ENCODE results near the gene TOMM70.
"Not testable (repeated sequence)": the region's sequence is repeated elsewhere in the genome, so short reads cannot be mapped to it uniquely, and the experiment has no call there.

TOMM70 gene

DNA sequence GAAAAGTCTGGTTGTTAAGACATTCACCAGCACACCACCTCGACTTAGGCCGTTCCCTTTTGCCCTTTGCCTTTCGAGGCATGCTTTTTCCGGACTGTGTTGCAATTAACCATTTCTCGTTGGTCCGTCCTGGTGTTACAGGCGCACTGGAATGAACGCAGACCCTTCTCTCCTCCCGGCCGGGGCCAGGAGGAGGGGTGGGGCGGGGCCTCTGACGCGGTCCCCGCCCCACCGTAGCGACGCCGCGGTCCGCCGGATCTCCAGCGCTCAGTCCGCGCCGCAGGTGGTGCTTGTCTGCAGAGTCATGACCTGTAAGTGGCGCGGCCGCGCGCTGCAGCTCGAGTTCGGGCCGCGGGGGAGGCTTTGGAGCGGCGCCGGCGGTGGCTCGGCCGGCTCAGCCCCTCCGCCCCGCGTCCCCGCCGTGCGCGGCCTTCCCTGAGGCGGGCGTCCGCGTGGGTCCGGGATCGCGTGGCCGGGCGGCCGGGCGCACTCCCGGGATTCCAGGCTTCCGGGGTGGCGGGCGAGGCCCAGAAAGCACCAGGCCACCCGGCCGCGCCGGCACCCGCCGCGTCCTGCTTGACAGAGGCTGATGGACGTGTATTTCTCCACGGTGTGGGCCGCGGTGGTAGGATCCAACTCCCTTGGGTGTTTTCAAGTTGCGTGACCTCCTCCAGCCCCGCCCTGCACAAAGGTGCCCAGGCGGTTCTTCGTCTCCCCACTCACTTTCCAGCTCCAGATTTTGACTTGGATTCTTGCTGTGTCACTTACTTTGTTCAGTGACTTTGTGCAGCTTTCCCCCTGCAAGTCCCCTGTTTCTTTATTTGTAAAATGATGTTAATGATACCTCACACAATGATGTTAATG, 66.2 kb downstream of the TOMM70 start, which contains the start of gene NIT2:
NIT2 (plus strand) TSS at position 270 of the 864 bp plus-strand sequence; CDS start at position 305, 35 bp downstream.
- H3K4me3 ChIP-seq (ENCODE audit: low read length), result peak within 1 kb of the TSS; percentile 90
- H3K9ac ChIP-seq (ENCODE audit: low read length), result peak within 1 kb of the TSS; percentile 86
- H3K27me3 ChIP-seq (replicated peaks; ENCODE audit: control insufficient read depth, insufficient read depth, low read length), result no peaks in the 10 kb centered on the region
- DNase-seq (ENCODE audit: low read depth), result peak; percentile 88
- H3K9me3 ChIP-seq (ENCODE audit: control insufficient read depth, low read length), result no peaks in the 10 kb centered on the region
- H3K36me3 ChIP-seq (ENCODE audit: control insufficient read depth, insufficient read depth, low read length, severe bottlenecking), result peaks cover 10% of the 10 kb centered on the region
- peaks cover 16% of the 10 kb centered on the region for H3K4me1 ChIP-seq (ENCODE audit: control insufficient read depth, insufficient read depth, low read length)

- peak overlapping the region; percentile 90 for H3K4me3 ChIP-seq (ENCODE audit: low read length)
- H3K9me3 ChIP-seq (ENCODE audit: control insufficient read depth, low read length), result no peaks in the 10 kb centered on the region
- H3K9ac ChIP-seq (ENCODE audit: low read length), result peak overlapping the region; percentile 86
- no peak for DNase-seq (ENCODE audit: low read depth)
- peaks cover 16% of the 10 kb centered on the region for H3K4me1 ChIP-seq (ENCODE audit: control insufficient read depth, insufficient read depth, low read length)
- no peaks in the 10 kb centered on the region for H3K27me3 ChIP-seq (replicated peaks; ENCODE audit: control insufficient read depth, insufficient read depth, low read length)
- H3K36me3 ChIP-seq (ENCODE audit: control insufficient read depth, insufficient read depth, low read length, severe bottlenecking), result peaks cover 3% of the 10 kb centered on the region
Measured at GRCh38 chr3:100333970-100334487, 66.9 kb downstream of the TOMM70 start.

DNA sequence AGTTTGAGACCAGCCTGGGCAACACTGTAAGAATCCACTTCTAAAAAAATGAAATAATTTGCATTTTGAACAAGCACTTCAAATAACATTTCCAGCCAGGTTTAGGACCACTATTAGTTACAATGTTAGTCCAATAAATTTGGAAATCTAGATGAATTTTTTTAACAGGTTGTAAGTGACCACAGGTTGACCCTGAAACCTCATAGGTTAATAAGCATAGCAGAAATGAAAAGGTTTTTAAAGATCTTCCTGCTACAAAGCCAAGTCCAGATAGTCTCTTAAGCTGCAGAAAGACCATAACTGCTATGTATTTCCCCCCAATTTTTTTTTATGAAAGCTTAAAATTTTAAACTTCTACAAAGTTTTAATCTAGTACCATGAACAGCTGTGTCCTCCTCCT, 67.8 kb downstream of the TOMM70 start:
- H3K27me3 ChIP-seq (replicated peaks; ENCODE audit: control insufficient read depth, insufficient read depth, low read length), result no peaks in the 10 kb centered on the region
- no peak for DNase-seq (ENCODE audit: low read depth)
- H3K9me3 ChIP-seq (ENCODE audit: control insufficient read depth, low read length), result no peaks in the 10 kb centered on the region

GRCh38 chr3:100331660-100332059, 69.2 kb downstream of the TOMM70 start:
- H3K27me3 ChIP-seq (replicated peaks; ENCODE audit: control insufficient read depth, insufficient read depth, low read length), result no peaks in the 10 kb centered on the region
- H3K4me1 ChIP-seq (ENCODE audit: control insufficient read depth, insufficient read depth, low read length), result peaks cover 16% of the 10 kb centered on the region
- H3K9me3 ChIP-seq (ENCODE audit: control insufficient read depth, low read length), result no peaks in the 10 kb centered on the region
- no peak overlapping the region for H3K4me3 ChIP-seq (ENCODE audit: low read length)
- H3K9ac ChIP-seq (ENCODE audit: low read length), result no peak overlapping the region
- no peak for DNase-seq (ENCODE audit: low read depth)
- H3K36me3 ChIP-seq (ENCODE audit: control insufficient read depth, insufficient read depth, low read length, severe bottlenecking), result peaks cover 5% of the 10 kb centered on the region

More for the DNA sequence above, 67.8 kb downstream of the TOMM70 start:
- no peak overlapping the region for H3K4me3 ChIP-seq (ENCODE audit: low read length)
- no peak overlapping the region for H3K9ac ChIP-seq (ENCODE audit: low read length)
- H3K4me1 ChIP-seq (ENCODE audit: control insufficient read depth, insufficient read depth, low read length), result peaks cover 16% of the 10 kb centered on the region
- H3K36me3 ChIP-seq (ENCODE audit: control insufficient read depth, insufficient read depth, low read length, severe bottlenecking), result no peaks in the 10 kb centered on the region

- H3K9me3 ChIP-seq (ENCODE audit: control insufficient read depth, low read length), result no peaks in the 10 kb centered on the region
- H3K36me3 ChIP-seq (ENCODE audit: control insufficient read depth, insufficient read depth, low read length, severe bottlenecking), result peaks cover 14% of the 10 kb centered on the region
- no peaks in the 10 kb centered on the region for H3K27me3 ChIP-seq (replicated peaks; ENCODE audit: control insufficient read depth, insufficient read depth, low read length)
- H3K9ac ChIP-seq (ENCODE audit: low read length), result no peak overlapping the region
- no peak overlapping the region for H3K4me3 ChIP-seq (ENCODE audit: low read length)
- peaks cover 17% of the 10 kb centered on the region for H3K4me1 ChIP-seq (ENCODE audit: control insufficient read depth, insufficient read depth, low read length)
- no peak for DNase-seq (ENCODE audit: low read depth)
Measured at GRCh38 chr3:100330651-100331050, 70.2 kb downstream of the TOMM70 start.

GRCh38 chr3:100329800-100330489, 70.9 kb downstream of the TOMM70 start:
- Histone ChIP-seq H3K9me3 (ENCODE audit: control insufficient read depth, low read length) (no peaks in the 10 kb centered on the region), H3K4me3 (ENCODE audit: low read length) (no peak overlapping the region), H3K27me3 (replicated peaks; ENCODE audit: control insufficient read depth, insufficient read depth, low read length) (no peaks in the 10 kb centered on the region), H3K36me3 (ENCODE audit: control insufficient read depth, insufficient read depth, low read length, severe bottlenecking) (peaks cover 19% of the 10 kb centered on the region), H3K9ac (ENCODE audit: low read length) (no peak overlapping the region), H3K4me1 (ENCODE audit: control insufficient read depth, insufficient read depth, low read length) (peaks cover 14% of the 10 kb centered on the region)
- no peak for DNase-seq (ENCODE audit: low read depth)

GRCh38 chr3:100327377-100327776, 73.5 kb downstream of the TOMM70 start:
- H3K9ac ChIP-seq (ENCODE audit: low read length); H3K9me3 ChIP-seq (ENCODE audit: control insufficient read depth, low read length); H3K27me3 ChIP-seq (replicated peaks; ENCODE audit: control insufficient read depth, insufficient read depth, low read length); H3K4me3 ChIP-seq (ENCODE audit: low read length); DNase-seq (ENCODE audit: low read depth): not testable (repeated sequence)
- H3K36me3 ChIP-seq (ENCODE audit: control insufficient read depth, insufficient read depth, low read length, severe bottlenecking), result peaks cover 32% of the 10 kb centered on the region
- H3K4me1 ChIP-seq (ENCODE audit: control insufficient read depth, insufficient read depth, low read length), result peaks cover 24% of the 10 kb centered on the region

- H3K9ac ChIP-seq (ENCODE audit: low read length), result no peak overlapping the region
- H3K27me3 ChIP-seq (replicated peaks; ENCODE audit: control insufficient read depth, insufficient read depth, low read length), result no peaks in the 10 kb centered on the region
- H3K4me1 ChIP-seq (ENCODE audit: control insufficient read depth, insufficient read depth, low read length), result peaks cover 29% of the 10 kb centered on the region
- H3K36me3 ChIP-seq (ENCODE audit: control insufficient read depth, insufficient read depth, low read length, severe bottlenecking), result peaks cover 42% of the 10 kb centered on the region
- no peak for DNase-seq (ENCODE audit: low read depth)
- no peak overlapping the region for H3K4me3 ChIP-seq (ENCODE audit: low read length)
- no peaks in the 10 kb centered on the region for H3K9me3 ChIP-seq (ENCODE audit: control insufficient read depth, low read length)
Measured at GRCh38 chr3:100325827-100326226, 75.1 kb downstream of the TOMM70 start.

GRCh38 chr3:100324044-100324443, 76.8 kb downstream of the TOMM70 start:
- Histone ChIP-seq H3K4me3 (ENCODE audit: low read length) (no peak overlapping the region), H3K36me3 (ENCODE audit: control insufficient read depth, insufficient read depth, low read length, severe bottlenecking) (peaks cover 60% of the 10 kb centered on the region), H3K9ac (ENCODE audit: low read length) (peak overlapping the region; percentile 17)

DNA sequence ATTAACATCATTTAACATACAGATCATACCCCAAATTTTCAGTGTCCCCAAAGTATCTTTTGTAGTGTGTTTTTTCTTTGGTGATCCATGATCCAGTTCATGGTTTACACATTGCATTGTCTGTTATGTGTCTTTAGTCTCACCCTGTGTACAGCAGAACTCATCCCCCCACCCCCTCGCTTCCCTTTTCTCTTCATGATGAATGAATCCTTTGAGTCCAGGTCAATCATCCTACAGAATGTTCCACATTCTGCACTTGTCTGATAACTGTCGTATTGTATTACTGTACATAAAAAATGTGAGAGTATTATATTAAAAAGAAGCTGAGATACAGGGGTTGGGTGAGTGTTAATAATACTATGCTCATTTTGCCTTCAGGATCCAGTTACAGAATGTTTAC, 80.9 kb downstream of the TOMM70 start:
- peaks cover 62% of the 10 kb centered on the region for H3K36me3 ChIP-seq (ENCODE audit: control insufficient read depth, insufficient read depth, low read length, severe bottlenecking)
- H3K4me3 ChIP-seq (ENCODE audit: low read length), result no peak overlapping the region
- no peaks in the 10 kb centered on the region for H3K9me3 ChIP-seq (ENCODE audit: control insufficient read depth, low read length)
- no peak for DNase-seq (ENCODE audit: low read depth)
- H3K4me1 ChIP-seq (ENCODE audit: control insufficient read depth, insufficient read depth, low read length), result peaks cover 42% of the 10 kb centered on the region
- H3K27me3 ChIP-seq (replicated peaks; ENCODE audit: control insufficient read depth, insufficient read depth, low read length), result no peaks in the 10 kb centered on the region
- no peak overlapping the region for H3K9ac ChIP-seq (ENCODE audit: low read length)

More at GRCh38 chr3:100324044-100324443, 76.8 kb downstream of the TOMM70 start:
- peaks cover 32% of the 10 kb centered on the region for H3K4me1 ChIP-seq (ENCODE audit: control insufficient read depth, insufficient read depth, low read length)
- no peak for DNase-seq (ENCODE audit: low read depth)
- H3K27me3 ChIP-seq (replicated peaks; ENCODE audit: control insufficient read depth, insufficient read depth, low read length), result no peaks in the 10 kb centered on the region
- no peaks in the 10 kb centered on the region for H3K9me3 ChIP-seq (ENCODE audit: control insufficient read depth, low read length)

DNA sequence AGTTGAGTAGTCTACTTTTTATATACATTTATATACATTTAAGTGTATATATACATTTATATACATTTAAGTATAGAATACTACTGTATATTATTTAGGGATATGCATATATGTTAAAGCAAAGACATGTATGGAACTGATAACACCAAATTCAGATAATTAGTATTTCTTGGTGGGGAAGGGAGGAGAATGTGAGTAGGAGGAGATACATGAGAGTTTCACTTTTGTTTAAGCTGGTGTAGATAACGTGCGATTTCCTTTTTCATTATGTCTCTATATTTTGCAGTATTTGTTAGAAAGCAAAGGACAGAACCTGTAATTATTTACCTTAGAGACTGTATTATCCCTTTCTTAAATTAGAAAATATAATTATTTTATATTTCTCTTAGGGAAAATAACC, 83.0 kb downstream of the TOMM70 start:
- H3K9ac ChIP-seq (ENCODE audit: low read length), result no peak overlapping the region
- H3K4me1 ChIP-seq (ENCODE audit: control insufficient read depth, insufficient read depth, low read length), result peaks cover 26% of the 10 kb centered on the region
- no peak for DNase-seq (ENCODE audit: low read depth)
- H3K9me3 ChIP-seq (ENCODE audit: control insufficient read depth, low read length), result no peaks in the 10 kb centered on the region
- peaks cover 61% of the 10 kb centered on the region for H3K36me3 ChIP-seq (ENCODE audit: control insufficient read depth, insufficient read depth, low read length, severe bottlenecking)
- no peak overlapping the region for H3K4me3 ChIP-seq (ENCODE audit: low read length)
- H3K27me3 ChIP-seq (replicated peaks; ENCODE audit: control insufficient read depth, insufficient read depth, low read length), result no peaks in the 10 kb centered on the region
